T follicular helper cell (primary cell): ENCODE data around the gene FRMPD2.
"Not testable (repeated sequence)": the region's sequence is repeated elsewhere in the genome, so short reads cannot be mapped to it uniquely, and the experiment has no call there.

ENCODE experiments used
- DNase-seq: peaks from one replicate; pipeline ENCODE4 v3.0.0-alpha.2; 2020; ENCODE audit warnings: low read depth

Gene FRMPD2

GRCh38 chr10:48199580-48200377, 74.7 kb downstream of the FRMPD2 start:
- no peak for DNase-seq

GRCh38 chr10:48197236-48197899, 77.1 kb downstream of the FRMPD2 start:
- DNase-seq, result no peak

- no peak for DNase-seq
Observed at GRCh38 chr10:48195803-48196202, 78.7 kb downstream of the FRMPD2 start.

- DNase-seq, result no peak
Observed at GRCh38 chr10:48194830-48195229, 79.7 kb downstream of the FRMPD2 start.

- DNase-seq, result no peak
Observed at GRCh38 chr10:48193556-48193955, 80.9 kb downstream of the FRMPD2 start.

GRCh38 chr10:48192881-48193450, 81.5 kb downstream of the FRMPD2 start:
- DNase-seq, result no peak

GRCh38 chr10:48187713-48188485, 86.6 kb downstream of the FRMPD2 start:
- no peak for DNase-seq

GRCh38 chr10:48187126-48187525, 87.4 kb downstream of the FRMPD2 start:
- DNase-seq, result no peak

GRCh38 chr10:48186264-48186804, 88.2 kb downstream of the FRMPD2 start:
- DNase-seq, result not testable (repeated sequence)

GRCh38 chr10:48184224-48184623, 90.3 kb downstream of the FRMPD2 start:
- no peak for DNase-seq

- DNase-seq, result not testable (repeated sequence)
Observed at GRCh38 chr10:48172715-48173114, 101.8 kb downstream of the FRMPD2 start.

GRCh38 chr10:48160670-48161069, 113.8 kb downstream of the FRMPD2 start:
- not testable (repeated sequence) for DNase-seq

GRCh38 chr10:48160163-48160562, 114.3 kb downstream of the FRMPD2 start:
- DNase-seq, result not testable (repeated sequence)

GRCh38 chr10:48154211-48155140, 120.0 kb downstream of the FRMPD2 start:
- DNase-seq, result not testable (repeated sequence)

- DNase-seq, result not testable (repeated sequence)
Observed at GRCh38 chr10:48147643-48148042, 126.9 kb downstream of the FRMPD2 start.

- DNase-seq, result not testable (repeated sequence)
Observed at GRCh38 chr10:48143721-48144642, 130.5 kb downstream of the FRMPD2 start.

- not testable (repeated sequence) for DNase-seq
Observed at GRCh38 chr10:48140949-48141348, 133.5 kb downstream of the FRMPD2 start.

GRCh38 chr10:48139953-48140850, 134.3 kb downstream of the FRMPD2 start:
- DNase-seq, result not testable (repeated sequence)
